NB4 (cell line): Measurements from ENCODE around the gene SSC5D.

ENCODE experiments used
- POLR2A ChIP-seq: IDR thresholded peaks from 2 replicates; pipeline ENCODE4 v1.6.1; 2011; ENCODE audit warnings: mild to moderate bottlenecking; ENCODE audit not compliant: insufficient read length; ENCODE audit errors: extremely low read depth
- TF ChIP-seq, protein P1 (sequence below): IDR thresholded peaks from one replicate; pipeline ENCODE4 v1.5.1; 2012; ENCODE audit warnings: low read depth, low read length
- TF ChIP-seq, protein P2 (sequence below): IDR thresholded peaks from 2 replicates; pipeline ENCODE4 v1.6.1; 2011; ENCODE audit warnings: low read depth, low read length

DNA sequence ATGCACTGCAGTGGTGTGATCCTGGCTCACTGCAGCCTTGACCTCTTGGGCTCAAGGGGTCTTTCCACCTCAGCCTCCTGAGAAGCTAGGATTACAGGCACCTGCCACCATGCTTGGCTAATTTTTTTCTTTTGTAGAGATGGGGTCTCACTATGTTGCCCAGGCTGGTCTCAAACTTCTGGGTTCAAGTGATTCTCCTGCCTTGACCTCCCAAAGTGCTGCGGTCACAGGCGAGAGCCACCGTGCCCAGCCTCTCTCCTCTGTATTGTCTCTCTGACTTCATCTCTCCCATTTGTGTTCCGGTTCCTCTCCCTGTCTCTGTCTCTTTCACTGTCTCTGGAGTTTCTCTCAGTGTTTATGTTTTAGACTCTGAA, 22.0 kb upstream of the SSC5D start:
- TF ChIP-seq, protein P1, sequence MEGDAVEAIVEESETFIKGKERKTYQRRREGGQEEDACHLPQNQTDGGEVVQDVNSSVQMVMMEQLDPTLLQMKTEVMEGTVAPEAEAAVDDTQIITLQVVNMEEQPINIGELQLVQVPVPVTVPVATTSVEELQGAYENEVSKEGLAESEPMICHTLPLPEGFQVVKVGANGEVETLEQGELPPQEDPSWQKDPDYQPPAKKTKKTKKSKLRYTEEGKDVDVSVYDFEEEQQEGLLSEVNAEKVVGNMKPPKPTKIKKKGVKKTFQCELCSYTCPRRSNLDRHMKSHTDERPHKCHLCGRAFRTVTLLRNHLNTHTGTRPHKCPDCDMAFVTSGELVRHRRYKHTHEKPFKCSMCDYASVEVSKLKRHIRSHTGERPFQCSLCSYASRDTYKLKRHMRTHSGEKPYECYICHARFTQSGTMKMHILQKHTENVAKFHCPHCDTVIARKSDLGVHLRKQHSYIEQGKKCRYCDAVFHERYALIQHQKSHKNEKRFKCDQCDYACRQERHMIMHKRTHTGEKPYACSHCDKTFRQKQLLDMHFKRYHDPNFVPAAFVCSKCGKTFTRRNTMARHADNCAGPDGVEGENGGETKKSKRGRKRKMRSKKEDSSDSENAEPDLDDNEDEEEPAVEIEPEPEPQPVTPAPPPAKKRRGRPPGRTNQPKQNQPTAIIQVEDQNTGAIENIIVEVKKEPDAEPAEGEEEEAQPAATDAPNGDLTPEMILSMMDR = no peak
- no peak for TF ChIP-seq POLR2A
- TF ChIP-seq, protein P2, sequence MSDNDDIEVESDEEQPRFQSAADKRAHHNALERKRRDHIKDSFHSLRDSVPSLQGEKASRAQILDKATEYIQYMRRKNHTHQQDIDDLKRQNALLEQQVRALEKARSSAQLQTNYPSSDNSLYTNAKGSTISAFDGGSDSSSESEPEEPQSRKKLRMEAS = no peak
